Stimulated activated CD4-positive, alpha-beta T cell treated with anti-CD3 and anti-CD28 coated beads, TNF-alpha, amount 100 ng/mL, for 4 hours (primary cell): ENCODE results near the gene FRMD4B.

Experiments used
- DNase-seq, 3 experiments: peaks; one replicate each; pipeline ENCODE4 v3.0.0-alpha.2; 2020; ENCODE audit warnings: low read depth in 3 of 3

FRMD4B gene

DNA sequence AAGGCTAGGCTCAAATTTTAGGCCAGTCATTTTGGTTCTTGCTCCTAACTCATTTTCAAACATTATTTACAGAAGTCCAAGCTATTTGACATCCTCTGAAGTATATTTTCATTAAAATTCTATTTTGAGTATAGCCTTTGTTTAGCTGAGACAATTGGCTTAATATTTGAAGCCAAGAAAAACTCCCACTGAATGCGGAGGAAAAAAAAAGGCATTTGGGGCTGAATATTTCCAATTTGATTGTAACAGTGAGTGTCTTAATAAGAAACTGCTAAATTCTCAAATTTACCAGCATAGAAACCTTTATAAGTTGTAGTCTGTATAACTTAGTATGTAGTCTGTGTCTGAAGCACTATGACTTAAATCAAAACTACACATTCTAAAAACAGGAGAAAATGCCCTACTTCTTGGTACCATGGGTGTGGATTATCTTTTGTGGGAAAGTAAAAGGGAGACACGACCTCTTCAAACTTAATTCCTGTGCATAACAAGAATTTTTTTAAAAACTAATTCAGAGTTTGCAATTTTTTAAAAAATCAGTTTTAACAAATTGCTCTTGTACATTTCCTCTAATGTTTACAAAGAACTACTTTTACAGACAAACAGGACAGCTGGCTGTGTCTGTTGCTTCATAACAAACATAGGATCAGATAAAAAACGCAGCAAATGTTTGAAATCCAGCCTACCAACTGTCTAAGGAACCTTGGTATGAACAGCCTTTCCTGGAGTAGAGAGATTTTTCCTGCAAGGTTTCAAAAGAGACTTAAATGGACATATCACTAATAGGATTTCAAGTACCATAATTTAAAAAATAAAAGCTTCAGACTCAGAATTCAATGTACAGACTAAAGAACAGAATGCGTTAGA, 210.8 kb downstream of the FRMD4B start:
- DNase-seq = no peak

DNA sequence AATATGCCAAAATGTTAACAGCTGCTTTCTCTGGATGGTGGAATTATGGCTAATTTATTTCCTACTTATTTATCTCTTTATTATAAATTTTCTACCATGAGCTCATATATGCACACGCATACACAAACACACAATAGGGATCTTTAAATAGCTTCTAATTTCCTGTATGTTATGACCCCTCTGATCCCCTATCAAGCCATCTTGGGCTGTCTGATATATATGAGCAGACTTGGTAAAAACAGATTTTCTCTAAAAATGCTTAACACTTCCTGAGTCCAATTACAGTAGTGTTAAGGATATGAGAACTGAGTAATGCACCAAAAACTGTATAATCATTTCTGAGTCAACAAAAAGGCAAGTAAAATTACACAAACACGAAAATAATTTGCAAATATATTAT, 211.4 kb downstream of the FRMD4B start:
- no peak for DNase-seq

DNA sequence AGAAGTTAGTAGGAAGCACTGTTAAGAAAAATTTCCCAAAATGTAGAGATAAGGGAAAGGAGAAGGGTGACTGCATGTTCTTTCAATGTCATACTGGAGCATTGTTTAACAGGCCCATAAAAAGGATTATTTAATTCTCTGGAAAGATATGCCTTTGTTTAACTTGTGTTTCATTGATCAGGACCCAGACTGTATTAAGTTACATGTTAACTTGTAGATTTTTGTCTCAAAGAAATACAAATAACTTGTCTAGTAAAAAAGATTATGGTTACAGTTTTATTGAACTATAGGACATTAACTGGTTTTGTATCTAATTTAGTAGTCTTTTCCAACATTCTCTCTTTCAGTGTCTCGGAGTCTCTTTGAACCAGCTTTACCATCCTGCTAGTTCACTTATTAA, 213.8 kb downstream of the FRMD4B start:
- no peak for DNase-seq

DNA sequence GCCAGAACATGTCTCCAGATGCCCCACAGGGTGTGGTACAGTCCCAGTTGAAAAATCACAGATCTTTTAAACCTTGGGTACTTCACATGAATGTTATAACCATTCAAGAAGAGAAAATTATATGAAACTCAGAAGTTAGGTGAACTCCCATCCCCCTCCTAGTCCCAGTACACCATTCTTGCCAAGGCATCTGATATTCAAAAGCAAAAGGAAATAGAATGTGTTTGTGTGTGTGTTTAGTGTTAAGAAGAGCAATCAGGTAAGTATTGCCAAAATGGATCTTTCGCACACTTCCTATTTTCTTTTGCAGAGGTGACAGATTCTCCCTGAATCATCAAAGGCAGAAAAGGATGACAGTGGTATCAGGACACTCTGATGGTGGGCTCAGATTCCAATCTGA, 219.4 kb downstream of the FRMD4B start:
- no peak for DNase-seq

DNA sequence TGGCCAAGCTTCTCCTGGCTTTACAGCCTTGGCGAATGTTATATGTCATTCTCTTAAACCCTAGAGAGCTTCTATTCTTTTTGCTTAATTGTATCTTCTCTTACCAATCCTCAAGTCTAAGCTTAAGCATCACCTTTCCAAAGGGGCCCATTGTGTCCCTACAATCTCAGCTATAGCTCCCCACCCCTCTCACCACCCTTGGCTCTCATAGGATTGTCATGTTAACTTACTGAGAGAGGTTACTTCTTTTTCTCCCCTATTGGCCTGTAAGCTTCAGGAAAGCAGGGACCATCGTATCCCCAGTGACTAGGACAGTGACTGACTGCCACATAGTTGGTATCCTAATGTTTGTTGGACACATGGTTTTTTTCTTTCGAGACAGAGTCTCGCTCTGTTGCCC, 220.1 kb downstream of the FRMD4B start:
- DNase-seq = no peak

DNA sequence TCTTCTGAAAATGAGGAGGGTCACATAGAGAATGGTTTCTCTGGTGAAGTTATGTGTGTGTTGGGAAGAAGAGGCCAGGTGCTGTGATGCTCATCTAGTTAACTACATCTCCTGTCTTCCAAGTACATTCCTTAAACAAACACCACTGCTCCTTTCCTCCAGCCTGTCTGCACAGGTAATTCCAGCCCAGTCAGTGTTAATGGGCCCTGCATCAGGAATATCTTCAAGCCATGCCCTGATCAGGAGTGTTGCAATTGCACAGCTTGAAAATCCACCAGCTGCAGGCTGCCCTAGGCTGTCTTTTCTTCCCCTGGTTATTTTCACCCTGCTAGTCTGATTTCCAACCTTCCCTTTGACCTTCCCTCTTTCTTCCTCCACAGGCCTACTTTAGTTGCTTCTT, 221.6 kb downstream of the FRMD4B start:
- DNase-seq = no peak

DNA sequence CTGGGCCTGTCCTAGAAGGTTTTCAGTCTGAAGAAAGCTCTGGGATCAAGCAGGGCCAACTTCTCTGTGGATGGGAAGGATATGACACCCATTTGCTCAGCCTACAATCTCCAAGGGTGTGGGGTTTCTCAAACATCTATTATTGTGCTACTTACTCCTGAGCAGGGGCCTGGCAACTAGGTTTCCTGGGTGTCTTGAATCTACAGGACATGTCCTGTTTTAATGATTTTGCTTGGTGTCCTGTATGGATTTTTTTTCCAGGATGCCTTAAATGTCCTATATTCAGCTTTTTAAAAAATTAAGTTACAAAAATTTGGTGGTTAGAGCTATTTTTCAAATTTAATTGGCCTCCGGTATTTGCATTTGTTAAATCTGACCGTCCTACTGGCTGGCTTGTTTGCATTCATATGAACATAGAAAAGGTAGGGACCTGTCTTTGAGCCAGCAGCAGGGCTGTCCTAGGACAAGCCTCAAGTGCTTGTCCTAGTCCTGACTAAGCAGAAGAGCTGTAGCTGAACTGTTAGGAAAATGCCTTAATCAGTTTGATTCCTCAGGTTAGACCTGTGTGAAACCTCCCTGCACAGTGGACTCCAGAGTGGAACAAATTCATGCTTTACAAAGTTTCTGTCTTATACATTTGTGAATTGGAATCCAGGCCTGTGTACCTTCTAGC, 223.4 kb downstream of the FRMD4B start:
- DNase-seq = no peak

DNA sequence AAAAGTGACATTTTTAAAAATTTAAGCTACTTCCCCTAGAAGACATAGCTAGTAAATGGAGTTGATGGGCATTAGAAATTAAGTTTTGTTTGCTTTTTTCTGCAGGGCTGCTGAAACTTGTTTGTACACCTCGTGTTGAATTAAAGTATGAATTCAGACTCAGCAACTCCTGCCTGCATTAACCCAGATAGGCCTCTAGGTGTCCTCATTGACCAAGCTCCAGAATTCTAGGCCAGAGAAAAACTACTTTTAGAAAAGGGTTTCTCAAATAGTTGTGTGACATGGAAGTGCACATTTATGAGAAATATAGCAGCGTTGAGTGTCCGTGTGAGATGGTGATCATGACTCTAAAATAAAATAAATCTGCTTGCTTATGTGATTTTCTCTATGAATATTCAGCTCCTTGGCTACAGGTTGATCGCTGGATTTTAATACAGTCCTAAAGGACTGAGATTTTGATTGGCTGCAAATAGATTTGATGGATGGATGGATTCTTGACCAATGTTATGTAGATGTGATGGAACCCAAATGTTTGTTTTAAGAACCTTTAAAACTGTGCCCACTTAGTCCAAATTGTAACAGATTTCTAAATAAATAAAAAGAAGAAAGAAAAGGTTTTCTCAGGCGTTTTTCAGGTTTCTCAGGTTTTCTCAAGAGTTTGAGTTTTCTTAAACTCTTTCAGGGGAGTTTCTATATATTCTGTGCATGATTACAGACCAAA, 224.1 kb downstream of the FRMD4B start:
- no peak for DNase-seq

DNA sequence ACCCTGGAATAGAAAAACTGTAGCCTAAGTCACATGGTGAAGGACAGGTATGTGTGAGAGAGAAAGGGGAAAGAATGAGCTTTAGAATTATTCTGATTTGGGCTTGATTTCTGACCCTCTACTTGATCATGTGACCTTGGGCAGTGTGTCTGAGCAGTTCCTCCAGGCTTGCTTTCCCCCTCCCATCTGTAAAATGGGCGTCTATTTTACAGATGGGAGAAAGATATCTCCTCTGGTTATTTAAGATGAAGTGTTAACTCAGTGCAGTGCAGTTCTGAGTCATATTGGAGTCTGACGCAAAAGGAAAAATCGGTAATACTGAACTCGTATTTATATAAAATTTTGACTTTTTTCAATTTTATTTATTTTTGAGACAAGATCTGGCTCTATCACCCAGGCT, 225.4 kb downstream of the FRMD4B start:
- no peak for DNase-seq

DNA sequence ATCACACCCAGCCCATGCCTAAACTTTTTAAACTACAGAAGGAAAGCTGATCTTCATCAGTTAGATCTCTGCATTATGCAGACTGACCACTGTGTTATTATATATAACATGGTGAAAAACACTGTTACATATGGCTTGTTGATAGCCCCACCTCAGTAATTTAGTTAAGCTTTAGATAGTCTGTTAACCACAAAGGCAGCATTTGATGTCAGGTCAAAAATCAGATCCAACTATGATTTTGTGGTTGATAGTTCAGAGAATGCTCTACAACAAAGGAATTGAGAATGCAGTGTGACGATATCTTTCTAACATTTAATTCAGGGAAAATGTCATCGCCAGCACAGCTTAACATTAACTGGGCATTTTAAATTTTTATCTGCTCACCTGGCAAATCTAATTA, 225.8 kb downstream of the FRMD4B start:
- DNase-seq = no peak

DNA sequence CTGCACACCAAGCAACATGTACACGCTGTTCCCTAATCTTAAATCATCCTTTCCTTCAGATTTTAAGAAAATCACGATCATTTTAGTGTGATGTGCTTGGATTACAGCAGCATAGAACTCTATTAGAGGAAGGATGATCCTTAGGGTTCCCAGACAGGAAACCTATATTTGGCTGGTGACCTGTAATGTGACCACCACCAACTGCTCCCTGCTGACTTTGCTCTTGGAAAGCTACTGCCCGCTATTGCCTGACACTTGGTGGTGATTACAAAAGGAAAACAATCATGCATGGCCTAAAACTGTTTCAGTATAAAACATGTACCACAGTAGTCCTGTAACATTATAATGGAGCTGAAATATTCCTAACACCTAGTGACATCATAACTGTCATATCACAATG, 236.3 kb downstream of the FRMD4B start:
- no peak for DNase-seq

DNA sequence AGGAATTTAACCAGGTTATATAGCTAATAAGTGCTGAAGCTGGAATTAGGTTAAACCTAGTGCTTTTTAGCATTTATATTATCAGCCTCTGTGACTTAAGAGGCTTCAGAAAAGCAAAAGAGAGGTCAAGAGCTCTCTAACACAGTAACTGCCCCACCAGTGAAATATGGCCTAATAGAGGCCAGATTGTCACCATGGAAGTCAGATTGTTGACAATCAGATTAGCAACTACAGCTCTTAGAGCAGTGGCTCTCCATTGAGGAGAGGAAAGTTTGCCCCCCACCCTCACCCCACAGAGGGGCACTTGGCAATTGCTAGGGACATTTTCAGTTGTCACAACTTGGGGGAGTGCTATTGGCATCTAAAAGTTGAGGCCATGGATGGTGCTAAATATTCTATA, 240.2 kb downstream of the FRMD4B start:
- DNase-seq = no peak

DNA sequence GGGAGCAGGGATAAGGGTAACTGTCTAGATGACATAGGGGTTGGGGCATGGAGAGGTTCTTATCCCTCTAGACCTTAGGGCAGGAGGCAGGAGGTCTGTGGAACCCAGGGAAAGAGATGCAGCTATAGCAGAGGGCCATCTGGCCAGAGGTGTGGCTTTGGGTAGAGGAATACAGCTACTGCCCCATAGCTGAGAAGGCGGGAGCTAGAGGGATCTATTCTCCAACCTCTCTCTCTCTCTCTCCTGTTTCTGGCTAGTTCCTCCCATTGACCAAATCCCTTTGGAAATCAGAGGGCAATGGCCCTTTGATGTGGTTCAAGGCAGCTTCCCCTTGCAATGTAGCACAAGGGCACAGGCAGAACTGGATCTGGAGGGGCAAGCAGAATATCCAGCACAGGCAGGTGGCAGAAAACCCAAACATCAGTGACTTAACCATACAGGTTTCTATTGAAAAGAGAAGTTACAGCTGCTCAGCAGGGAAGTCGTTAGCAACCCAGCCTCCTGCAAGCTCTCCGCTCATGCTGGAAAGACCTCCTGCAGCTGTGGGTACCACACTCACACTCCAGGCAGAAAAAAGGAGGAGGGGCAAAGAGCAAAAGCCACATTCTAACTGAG, 241.2 kb downstream of the FRMD4B start:
- DNase-seq = no peak

DNA sequence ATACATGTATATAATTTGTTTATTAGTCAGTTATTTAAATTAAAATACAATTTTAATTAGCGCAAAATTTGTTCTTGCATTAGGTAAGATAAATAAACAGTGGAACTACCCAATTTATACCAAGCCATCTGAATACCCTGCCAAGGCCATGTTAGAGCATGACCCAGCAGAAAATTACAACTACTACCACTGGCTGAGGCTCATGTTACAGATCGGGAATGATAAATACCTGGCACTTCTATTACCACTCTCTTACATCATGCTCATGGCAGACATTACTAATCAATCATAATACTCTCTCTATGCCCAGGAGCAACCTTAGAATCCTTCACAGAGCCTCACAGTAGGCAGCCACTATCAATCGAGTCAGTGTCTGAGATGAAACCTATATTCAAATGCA, 242.3 kb downstream of the FRMD4B start:
- DNase-seq = no peak

DNA sequence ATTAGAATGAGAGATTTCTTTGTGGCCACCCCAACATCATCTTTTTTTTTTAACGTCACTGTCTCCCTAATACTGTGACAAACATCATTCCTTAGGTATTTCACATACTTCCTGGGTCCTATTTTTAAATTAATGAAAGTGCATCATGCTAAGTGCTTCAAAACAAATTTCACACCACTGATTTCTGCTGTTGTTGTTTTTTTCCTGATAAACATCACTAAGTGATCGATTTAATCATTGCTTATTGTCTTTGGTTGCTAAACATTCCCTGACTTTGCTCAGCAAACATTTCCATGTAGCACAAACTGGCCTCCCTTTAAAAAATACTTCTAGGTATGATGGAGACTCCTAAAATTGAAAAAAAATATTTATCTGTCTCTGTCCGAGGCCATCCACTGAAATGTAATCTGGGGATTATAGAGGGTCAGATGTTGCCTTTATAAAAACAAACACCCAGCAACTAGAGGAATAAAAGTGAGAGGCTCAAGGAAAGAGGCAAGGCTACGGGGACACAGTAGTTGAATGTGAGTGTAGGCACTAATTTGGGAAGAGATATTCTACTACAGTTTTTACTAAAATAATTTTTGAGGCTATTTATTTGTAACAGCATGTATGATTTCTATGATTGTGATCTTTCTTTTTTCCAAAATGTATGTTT, 243.0 kb downstream of the FRMD4B start:
- no peak for DNase-seq

DNA sequence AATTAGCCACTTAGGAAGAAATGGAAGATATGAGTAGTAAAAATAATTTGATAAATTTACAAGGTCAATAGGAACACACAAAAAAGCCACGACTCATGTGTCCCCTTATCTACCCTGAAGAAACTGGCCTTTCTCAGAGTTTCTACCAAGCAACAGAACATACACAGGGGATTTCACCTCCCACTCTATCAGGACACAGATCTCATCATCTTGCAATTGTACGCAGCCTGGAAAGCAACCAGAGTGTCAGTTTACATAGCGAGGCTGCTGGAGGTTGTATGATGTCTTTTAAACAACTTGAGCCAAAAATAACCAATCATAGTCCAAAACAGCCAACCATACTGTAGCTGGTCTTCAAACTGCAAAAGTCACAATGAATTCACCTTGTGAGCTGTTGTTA, 243.8 kb downstream of the FRMD4B start:
- DNase-seq = no peak

DNA sequence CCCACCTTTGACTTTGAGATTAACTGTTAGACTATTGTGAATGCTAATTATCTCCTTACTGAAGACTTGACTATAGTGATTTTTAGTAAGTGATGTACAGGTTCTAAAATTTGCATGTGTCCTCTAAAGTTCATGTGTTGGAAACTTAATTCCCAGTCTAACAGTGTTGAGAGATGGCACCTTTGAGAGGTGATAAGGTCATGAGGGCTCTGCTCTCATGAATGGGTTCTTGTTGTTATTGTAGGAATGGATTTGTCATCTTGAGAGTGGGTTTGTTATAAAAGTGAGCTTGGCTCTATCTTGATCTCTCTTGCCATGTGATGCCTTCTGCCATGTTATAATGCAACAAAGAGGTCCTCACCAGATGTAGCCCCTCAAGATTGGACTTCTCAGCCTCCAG, 244.6 kb downstream of the FRMD4B start:
- DNase-seq = no peak

DNA sequence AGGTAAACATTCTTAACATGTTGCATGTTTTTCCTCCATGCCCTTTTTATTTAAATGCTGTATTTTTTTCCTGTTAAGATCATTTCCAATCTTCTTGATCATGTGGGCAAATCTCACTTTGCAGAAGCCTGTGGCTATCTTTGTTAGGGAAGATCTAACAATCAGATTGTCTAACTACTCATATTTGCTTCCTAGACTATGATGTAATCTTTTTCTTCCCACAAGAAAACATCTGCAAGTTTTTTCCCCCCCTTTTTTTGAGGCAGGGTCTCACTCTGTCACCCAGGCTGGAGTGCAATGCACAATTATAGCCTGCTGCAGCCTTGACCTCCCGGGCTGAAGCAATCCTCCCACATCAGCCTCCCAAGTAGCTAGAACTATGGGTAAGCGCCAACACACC, 248.5 kb downstream of the FRMD4B start:
- DNase-seq = no peak

DNA sequence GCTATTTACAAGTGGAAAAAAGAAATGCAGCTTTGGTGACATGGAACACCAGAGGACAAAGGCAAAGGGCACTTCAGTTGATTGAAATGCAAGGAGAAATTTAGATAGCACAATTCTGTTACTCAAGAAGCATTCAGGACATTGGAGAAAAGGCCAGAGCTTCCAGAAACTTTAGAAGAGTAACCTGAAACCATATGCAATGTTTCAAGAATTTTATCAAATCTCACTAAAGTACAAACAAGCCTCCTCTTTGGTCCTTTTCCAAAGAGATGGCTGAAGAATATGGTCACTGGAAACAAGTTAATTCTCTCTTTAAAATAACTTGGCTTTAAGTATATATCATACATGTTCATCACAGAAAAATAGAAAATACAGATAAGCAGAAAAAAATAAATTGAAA, 248.9 kb downstream of the FRMD4B start:
- DNase-seq = no peak

DNA sequence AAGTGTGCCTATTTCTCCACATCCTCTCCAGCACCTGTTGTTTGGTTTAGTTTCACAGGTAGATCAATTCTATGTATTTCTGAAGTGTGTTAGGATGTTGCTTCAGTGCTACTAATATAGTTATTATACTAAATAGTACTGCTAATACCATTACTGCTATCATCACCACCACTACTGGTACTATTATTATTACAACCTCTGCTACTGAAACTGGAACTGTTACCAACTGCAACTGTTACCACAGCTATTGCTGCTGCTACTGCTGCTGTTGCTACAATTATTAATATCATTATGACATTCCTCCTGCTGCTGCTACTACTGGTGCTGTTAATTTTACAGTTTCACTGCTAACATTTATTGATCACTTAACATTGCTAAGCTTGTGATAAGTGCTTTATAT, 255.2 kb downstream of the FRMD4B start:
- no peak for DNase-seq

DNA sequence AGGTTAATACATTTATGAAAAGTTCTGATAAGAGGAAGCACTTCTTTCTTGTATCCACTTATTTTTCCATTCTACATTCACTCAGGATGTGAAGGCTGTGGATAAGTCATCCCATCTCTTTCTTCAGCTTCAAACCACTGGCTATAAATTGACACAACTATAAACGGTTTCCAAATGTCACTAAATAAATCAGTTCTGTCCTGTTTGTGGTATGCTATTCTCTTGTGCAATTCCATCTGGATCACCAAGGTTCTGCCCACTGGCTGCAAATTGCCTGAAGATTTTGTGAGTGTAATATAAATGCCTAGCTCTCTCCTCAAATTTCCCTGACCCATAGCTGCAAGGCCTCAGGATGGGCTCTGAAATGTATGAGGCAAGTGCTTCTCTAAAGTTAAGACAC, 256.4 kb downstream of the FRMD4B start:
- no peak for DNase-seq

DNA sequence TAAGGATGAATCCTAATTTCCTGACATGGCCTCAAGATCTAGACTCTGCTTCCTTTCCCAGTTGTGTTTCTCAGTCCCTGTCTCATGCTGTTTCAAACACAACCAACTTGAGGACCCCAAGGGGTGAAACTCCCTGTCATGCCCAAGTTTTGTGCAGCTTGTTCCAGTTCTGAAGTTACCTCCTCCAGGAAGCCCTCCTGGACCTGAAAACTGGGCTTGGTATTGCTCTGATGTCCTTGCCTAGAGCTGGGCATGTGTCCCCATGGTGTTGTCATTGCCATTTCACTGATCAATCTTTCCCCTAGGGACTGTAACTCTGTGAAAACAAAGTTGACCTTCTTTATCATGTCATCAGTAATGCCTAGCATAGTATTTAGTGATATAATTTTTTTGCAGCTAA, 257.4 kb downstream of the FRMD4B start:
- no peak for DNase-seq
